Neutrophil (primary cell): ENCODE measurements around the gene ANTXR2.
A peak's percentile ranks its signal among the peaks of the same experiment; 100 is the strongest.

Experiments used
- H3K27ac ChIP-seq: fragments of 200-600 bp; sonication (generic); 2 replicates; pipeline ENCODE4 v1.5.1; 2016; ENCODE audit warnings: mild to moderate bottlenecking, moderate library complexity
- H3K27me3 ChIP-seq: fragments of 200-600 bp; sonication (generic); 2 replicates; pipeline ENCODE4 v1.6.0; 2016; ENCODE audit warnings: mild to moderate bottlenecking
- H3K36me3 ChIP-seq: fragments of 200-600 bp; sonication (generic); 2 replicates; pipeline ENCODE4 v1.5.1; 2017
- H3K4me1 ChIP-seq, 2 experiments: fragments of 200-600 bp in 1 of 2; sonication (generic) in 1 of 2; 1 replicate in 1 of 2; 2 replicates in 1 of 2; pipeline versions ENCODE4 v1.5.1 to v1.6.1; 2013 to 2016; ENCODE audit warnings: low read depth in 1 of 2, low read length in 1 of 2, mild to moderate bottlenecking in 1 of 2, moderate library complexity in 1 of 2; ENCODE audit not compliant: control insufficient read depth in 1 of 2, insufficient read depth in 1 of 2
- H3K4me3 ChIP-seq, 2 experiments: fragments of 200-600 bp in 1 of 2; sonication (generic) in 1 of 2; 1 replicate in 1 of 2; 2 replicates in 1 of 2; pipeline ENCODE4 v1.5.1; 2013 to 2016; ENCODE audit warnings: low read depth in 1 of 2, low read length in 1 of 2, mild to moderate bottlenecking in 1 of 2, moderate library complexity in 1 of 2
- H3K9me3 ChIP-seq: fragments of 200-600 bp; sonication (generic); 2 replicates; pipeline ENCODE4 v1.5.1; 2016
- CTCF ChIP-seq: fragments of 200-600 bp; sonication (generic); IDR thresholded peaks from 2 replicates; pipeline ENCODE4 v1.5.1; 2016; ENCODE audit warnings: antibody characterized with exemption

The ANTXR2 gene

GRCh38 chr4:80022282-80022681, 50.7 kb downstream of the ANTXR2 start:
- Histone ChIP-seq H3K27me3 (no peaks in the 10 kb centered on the region), H3K9me3 (no peaks in the 10 kb centered on the region), H3K4me3 (no peak overlapping the region), H3K27ac (peak overlapping the region; percentile 46), H3K36me3 (peaks cover 62% of the 10 kb centered on the region), H3K4me1 (peaks cover 17 to 20% of the 10 kb centered on the region in 2 experiments)
- TF ChIP-seq CTCF, result no peak

GRCh38 chr4:80017125-80017854, 55.7 kb downstream of the ANTXR2 start:
- peaks cover 46 to 65% of the 10 kb centered on the region in 2 experiments for H3K4me1 ChIP-seq
- no peaks in the 10 kb centered on the region for H3K27me3 ChIP-seq
- H3K9me3 ChIP-seq, result no peaks in the 10 kb centered on the region
- peak overlapping the region; percentile 88 for H3K27ac ChIP-seq
- no peak for TF ChIP-seq CTCF
- peaks cover 35% of the 10 kb centered on the region for H3K36me3 ChIP-seq
- peak overlapping the region; percentile 33 to 41 for H3K4me3 ChIP-seq

- peaks cover 33% of the 10 kb centered on the region for H3K36me3 ChIP-seq
- H3K4me1 ChIP-seq, result peaks cover 46 to 65% of the 10 kb centered on the region in 2 experiments
- TF ChIP-seq CTCF, result no peak
- peak overlapping the region; percentile 8 to 41 for H3K4me3 ChIP-seq
- peak overlapping the region; percentile 88 for H3K27ac ChIP-seq
- no peaks in the 10 kb centered on the region for H3K27me3 ChIP-seq
- H3K9me3 ChIP-seq, result no peaks in the 10 kb centered on the region
These were observed 56.5 kb downstream of the ANTXR2 start for GRCh38 chr4:80016506-80016905.

GRCh38 chr4:80015407-80016189, 57.4 kb downstream of the ANTXR2 start:
- Histone ChIP-seq H3K4me1 (peaks cover 46 to 65% of the 10 kb centered on the region in 2 experiments), H3K4me3 (peak overlapping the region in 1 of 2 experiments; percentile 41), H3K36me3 (peaks cover 37% of the 10 kb centered on the region), H3K27me3 (no peaks in the 10 kb centered on the region), H3K9me3 (no peaks in the 10 kb centered on the region), H3K27ac (peak overlapping the region; percentile 88)
- no peak for TF ChIP-seq CTCF

GRCh38 chr4:80014531-80014930, 58.5 kb downstream of the ANTXR2 start:
- H3K36me3 ChIP-seq, result peaks cover 37% of the 10 kb centered on the region
- peak overlapping the region; percentile 88 for H3K27ac ChIP-seq
- no peak overlapping the region for H3K4me3 ChIP-seq
- TF ChIP-seq CTCF, result no peak
- no peaks in the 10 kb centered on the region for H3K27me3 ChIP-seq
- peaks cover 46 to 65% of the 10 kb centered on the region in 2 experiments for H3K4me1 ChIP-seq
- no peaks in the 10 kb centered on the region for H3K9me3 ChIP-seq
